ENCODE data around the gene TCF20. TPM values are rescaled to one million over a fixed set of nuclear protein-coding genes. Genes with fewer than 3 reads are reported as not detected.

The TCF20 gene
- total and polyA plus RNA-seq, 9 donors, result 12.4 to 42.0 (median 34.0) TPM

GRCh38 chr22:42280836-42281235 is 10.4 kb upstream of the TCF20 start:
- H3K36me3 ChIP-seq, result no peaks in the 10 kb centered on the region
- no peak overlapping the region for H3K4me3 ChIP-seq
- H3K9me3 ChIP-seq, result no peaks in the 10 kb centered on the region
- no peaks in the 10 kb centered on the region for H3K27me3 ChIP-seq
- 79 to 89% (median 85%) methylated on average over 5 of the region's 5 CpGs for WGBS, 3 donors
- no peak overlapping the region for H3K27ac ChIP-seq
- peaks cover 7% of the 10 kb centered on the region for H3K4me1 ChIP-seq (ENCODE audit: insufficient read depth)
- intact Hi-C loops (cut with DNase I), result loop anchor here in 1 of 4 donors (10.0 kb wide), 1 partner anchor 106 kb away; no protein-coding TSS in a partner anchor
- DNase-seq, result peak in 3 of 5 donors; percentile 6 to 14 (median 8)
- TF ChIP-seq POLR2A (IDR thresholded peaks at IDR 0.05) (no peak), CTCF (IDR thresholded peaks at IDR 0.05) (no peak), EP300 (IDR thresholded peaks at IDR 0.05) (no peak)

GRCh38 chr22:42280140-42280539 is 9.7 kb upstream of the TCF20 start:
- no peaks in the 10 kb centered on the region for H3K27me3 ChIP-seq
- no peaks in the 10 kb centered on the region for H3K36me3 ChIP-seq
- H3K4me3 ChIP-seq, result no peak overlapping the region
- WGBS, 3 donors, result 86 to 94% (median 90%) methylated on average over 9 of the region's 9 CpGs
- peak in 2 of 5 donors; percentile 6 for DNase-seq
- H3K9me3 ChIP-seq, result no peaks in the 10 kb centered on the region
- H3K27ac ChIP-seq, result no peak overlapping the region
- intact Hi-C loops (cut with DNase I), result loop anchor here in 1 of 4 donors (10.0 kb wide), 1 partner anchor 105 kb away; no protein-coding TSS in a partner anchor
- no peak for TF ChIP-seq EP300 (IDR thresholded peaks at IDR 0.05)
- H3K4me1 ChIP-seq (ENCODE audit: insufficient read depth), result peaks cover 7% of the 10 kb centered on the region

GRCh38 chr22:42279425-42280020 is 9.1 kb upstream of the TCF20 start:
- 84 to 89% (median 88%) methylated on average over 13 of the region's 13 CpGs for WGBS, 3 donors
- Histone ChIP-seq H3K36me3 (no peaks in the 10 kb centered on the region), H3K27me3 (no peaks in the 10 kb centered on the region), H3K4me3 (no peak overlapping the region), H3K4me1 (ENCODE audit: insufficient read depth) (peaks cover 7% of the 10 kb centered on the region), H3K27ac (no peak overlapping the region), H3K9me3 (no peaks in the 10 kb centered on the region)
- intact Hi-C loops (cut with DNase I), result loop anchor here in 2 of 4 donors (10.0 kb wide), 2 partner anchors 105 to 185 kb away; partner anchors contain the start of gene NDUFA6 (in 1 of the 2)
- peak in 2 of 5 donors; percentile 7 to 8 for DNase-seq
- no peak for TF ChIP-seq EP300 (IDR thresholded peaks at IDR 0.05)
- TF ChIP-seq POLR2A (IDR thresholded peaks at IDR 0.05), result no peak
- no peak for TF ChIP-seq CTCF (IDR thresholded peaks at IDR 0.05)

GRCh38 chr22:42277988-42278776 is 7.7 kb upstream of the TCF20 start:
- Histone ChIP-seq H3K27me3 (no peaks in the 10 kb centered on the region), H3K36me3 (no peaks in the 10 kb centered on the region), H3K4me1 (ENCODE audit: insufficient read depth) (peaks cover 3% of the 10 kb centered on the region), H3K9me3 (no peaks in the 10 kb centered on the region), H3K4me3 (no peak overlapping the region), H3K27ac (no peak overlapping the region)
- TF ChIP-seq CTCF (IDR thresholded peaks at IDR 0.05) (no peak), EP300 (IDR thresholded peaks at IDR 0.05) (no peak), POLR2A (IDR thresholded peaks at IDR 0.05) (no peak)
- intact Hi-C loops (cut with DNase I), result loop anchor here in 1 of 4 donors (10.0 kb wide), 1 partner anchor 183 kb away; the partner anchor contains the start of gene NDUFA6
- 73 to 77% (median 75%) methylated on average over 21 of the region's 21 CpGs for WGBS, 3 donors
- peak in 1 of 5 donors; percentile 15 for DNase-seq
